NCI-H345 (cell line): ENCODE measurements around the gene NQO2.
"Not testable (repeated sequence)": the region's sequence is repeated elsewhere in the genome, so short reads cannot be mapped to it uniquely, and the experiment has no call there.

Source experiments
- DNase-seq: peaks from one replicate; lab custom pipeline; 2025; lab: John Stamatoyannopoulos, UW

NQO2 gene

GRCh38 chr6:3013901-3014674 lies 14.4 kb downstream of the NQO2 start:
- DNase-seq = no peak

GRCh38 chr6:3014675-3015066 lies 15.0 kb downstream of the NQO2 start:
- no peak for DNase-seq

- DNase-seq = no peak
Measured at GRCh38 chr6:3015144-3015543, 15.4 kb downstream of the NQO2 start.

GRCh38 chr6:3016473-3017280 lies 17.0 kb downstream of the NQO2 start:
- DNase-seq = no peak

GRCh38 chr6:3017304-3017703 lies 17.6 kb downstream of the NQO2 start:
- no peak for DNase-seq

- no peak for DNase-seq
Measured at GRCh38 chr6:3019065-3019464, 19.4 kb downstream of the NQO2 start.

GRCh38 chr6:3019749-3020320 lies 20.1 kb downstream of the NQO2 start:
- no peak for DNase-seq

- not testable (repeated sequence) for DNase-seq
Measured at GRCh38 chr6:3020976-3021598, 21.4 kb downstream of the NQO2 start.

GRCh38 chr6:3022765-3023662 lies 23.3 kb downstream of the NQO2 start:
- DNase-seq = no peak

- no peak for DNase-seq
Measured at GRCh38 chr6:3023663-3024483, 24.2 kb downstream of the NQO2 start.

GRCh38 chr6:3026791-3027626 lies 27.3 kb downstream of the NQO2 start:
- no peak for DNase-seq

- not testable (repeated sequence) for DNase-seq
Measured at GRCh38 chr6:3028156-3028555, 28.5 kb downstream of the NQO2 start.

- peak; percentile 20 for DNase-seq
Measured at GRCh38 chr6:3031857-3032640, 32.4 kb downstream of the NQO2 start.

- DNase-seq = no peak
Measured at GRCh38 chr6:3032986-3033385, 33.3 kb downstream of the NQO2 start.

GRCh38 chr6:3033652-3034051 lies 34.0 kb downstream of the NQO2 start:
- DNase-seq = no peak

- no peak for DNase-seq
Measured at GRCh38 chr6:3035397-3035796, 35.7 kb downstream of the NQO2 start.

GRCh38 chr6:3036861-3037637 lies 37.4 kb downstream of the NQO2 start:
- DNase-seq = no peak
